ENCODE results near the gene CNPY3. TPM values are rescaled to one million over a fixed set of nuclear protein-coding genes. Genes with fewer than 3 reads are reported as not detected.

CNPY3 gene
- total and polyA plus RNA-seq, 2 donors (not counting 1 experiment from before 2014, with no cell fraction given), result 30.3 to 30.4 TPM

GRCh38 chr6:42911171-42912021, 17.9 kb upstream of the CNPY3 start:
- H3K4me1 ChIP-seq (ENCODE audit: control insufficient read depth, extremely low read depth, insufficient read depth, low read length), result no peaks in the 10 kb centered on the region
- H3K4me3 ChIP-seq (replicated peaks in 1 of 4; ENCODE audit: control extremely low read depth in 1 of 4, insufficient read depth in 1 of 4, low read depth in 3 of 4, low read length in 4 of 4), result peak overlapping the region in 1 of 4 experiments; percentile 14
- H4K20me1 ChIP-seq (ENCODE audit: control insufficient read depth, extremely low read depth, insufficient read depth, low read length), result no peaks in the 10 kb centered on the region
- H3K27ac ChIP-seq (ENCODE audit: insufficient read depth, low read length), result no peak overlapping the region
- no peak for DNase-seq (ENCODE audit: low read depth in 2 of 2)
- H3K36me3 ChIP-seq (ENCODE audit: control insufficient read depth, insufficient read depth, low read length), result no peaks in the 10 kb centered on the region
- no peaks in the 10 kb centered on the region for H3K27me3 ChIP-seq (ENCODE audit: control insufficient read depth, insufficient read depth, low read length)
- no peak for TF ChIP-seq EZH2 (IDR thresholded peaks at IDR 0.05; ENCODE audit: low read length, missing control alignments)
- TF ChIP-seq CTCF (conservative IDR thresholded peaks at IDR 0.05 in 1 of 2, IDR thresholded peaks at IDR 0.05 in 1 of 2; ENCODE audit: low read depth in 1 of 2, low read length in 2 of 2), result peak in 1 of 2 donors; percentile 13
- H3K9me3 ChIP-seq (ENCODE audit: control insufficient read depth, insufficient read depth, low read depth, low read length), result no peaks in the 10 kb centered on the region
- H3K9ac ChIP-seq (ENCODE audit: insufficient read depth, low read length), result no peak overlapping the region
- H3K79me2 ChIP-seq (ENCODE audit: control insufficient read depth, insufficient read depth, low read length), result no peaks in the 10 kb centered on the region
- H2AFZ ChIP-seq (ENCODE audit: low read length), result peak overlapping the region; percentile 46
- no peak overlapping the region for H3K4me2 ChIP-seq (ENCODE audit: extremely low read depth, insufficient read depth, low read length)

- Histone ChIP-seq H3K27ac (ENCODE audit: insufficient read depth, low read length) (no peak overlapping the region), H3K4me2 (ENCODE audit: extremely low read depth, insufficient read depth, low read length) (no peak overlapping the region), H4K20me1 (ENCODE audit: control insufficient read depth, extremely low read depth, insufficient read depth, low read length) (no peaks in the 10 kb centered on the region), H3K36me3 (ENCODE audit: control insufficient read depth, insufficient read depth, low read length) (no peaks in the 10 kb centered on the region), H2AFZ (ENCODE audit: low read length) (no peak overlapping the region), H3K79me2 (ENCODE audit: control insufficient read depth, insufficient read depth, low read length) (no peaks in the 10 kb centered on the region), H3K9me3 (ENCODE audit: control insufficient read depth, insufficient read depth, low read depth, low read length) (no peaks in the 10 kb centered on the region), H3K4me3 (replicated peaks in 1 of 4; ENCODE audit: control extremely low read depth in 1 of 4, insufficient read depth in 1 of 4, low read depth in 3 of 4, low read length in 4 of 4) (no peak overlapping the region), H3K4me1 (ENCODE audit: control insufficient read depth, extremely low read depth, insufficient read depth, low read length) (no peaks in the 10 kb centered on the region), H3K9ac (ENCODE audit: insufficient read depth, low read length) (no peak overlapping the region), H3K27me3 (ENCODE audit: control insufficient read depth, insufficient read depth, low read length) (no peaks in the 10 kb centered on the region)
- TF ChIP-seq EZH2 (IDR thresholded peaks at IDR 0.05; ENCODE audit: low read length, missing control alignments) (no peak), CTCF (conservative IDR thresholded peaks at IDR 0.05 in 1 of 2, IDR thresholded peaks at IDR 0.05 in 1 of 2; ENCODE audit: low read depth in 1 of 2, low read length in 2 of 2) (no peak)
- no peak for DNase-seq (ENCODE audit: low read depth in 2 of 2)
Observed at GRCh38 chr6:42914546-42914945, 14.7 kb upstream of the CNPY3 start.

- no peak for DNase-seq (ENCODE audit: low read depth in 2 of 2)
Observed at GRCh38 chr6:42915732-42916131, 13.5 kb upstream of the CNPY3 start, which contains the start of gene PTCRA. Gene PTCRA (plus strand): TSS chr6:42916053. CDS start chr6:42916070, 17 bp downstream.

More at GRCh38 chr6:42915732-42916131, 13.5 kb upstream of the CNPY3 start, which contains the start of gene PTCRA:
- TF ChIP-seq EZH2 (IDR thresholded peaks at IDR 0.05; ENCODE audit: low read length, missing control alignments), result no peak
- no peak for TF ChIP-seq CTCF (conservative IDR thresholded peaks at IDR 0.05 in 1 of 2, IDR thresholded peaks at IDR 0.05 in 1 of 2; ENCODE audit: low read depth in 1 of 2, low read length in 2 of 2)
- Histone ChIP-seq H3K4me3 (replicated peaks in 1 of 4; ENCODE audit: control extremely low read depth in 1 of 4, insufficient read depth in 1 of 4, low read depth in 3 of 4, low read length in 4 of 4) (no peak within 1 kb of the TSS), H3K9ac (ENCODE audit: insufficient read depth, low read length) (no peak within 1 kb of the TSS), H3K9me3 (ENCODE audit: control insufficient read depth, insufficient read depth, low read depth, low read length) (no peaks in the 10 kb centered on the region), H4K20me1 (ENCODE audit: control insufficient read depth, extremely low read depth, insufficient read depth, low read length) (no peaks in the 10 kb centered on the region), H3K27me3 (ENCODE audit: control insufficient read depth, insufficient read depth, low read length) (no peaks in the 10 kb centered on the region), H3K4me1 (ENCODE audit: control insufficient read depth, extremely low read depth, insufficient read depth, low read length) (no peaks in the 10 kb centered on the region), H3K36me3 (ENCODE audit: control insufficient read depth, insufficient read depth, low read length) (no peaks in the 10 kb centered on the region), H3K27ac (ENCODE audit: insufficient read depth, low read length) (no peak within 1 kb of the TSS), H3K4me2 (ENCODE audit: extremely low read depth, insufficient read depth, low read length) (no peak within 1 kb of the TSS), H2AFZ (ENCODE audit: low read length) (no peak within 1 kb of the TSS), H3K79me2 (ENCODE audit: control insufficient read depth, insufficient read depth, low read length) (no peaks in the 10 kb centered on the region)

Measured in fibroblast of lung (primary cell).